Adipocyte (in vitro differentiated cells): ENCODE data around the gene ITPKB.

Source experiments
- DNase-seq: peaks from one replicate; pipeline ENCODE4 v3.0.0-alpha.2; 2015; ENCODE audit warnings: low read depth
- H3K27me3 ChIP-seq: replicated peaks from 2 replicates; pipeline ENCODE4 v1.7.0; 2013; ENCODE audit warnings: mild to moderate bottlenecking, low read length, moderate library complexity; ENCODE audit not compliant: control insufficient read depth, insufficient read depth
- H3K36me3 ChIP-seq: 2 replicates; pipeline ENCODE4 v1.7.0; 2013; ENCODE audit warnings: low read length, mild to moderate bottlenecking, moderate library complexity; ENCODE audit not compliant: control insufficient read depth, insufficient read depth, severe bottlenecking
- H3K4me1 ChIP-seq: 2 replicates; pipeline ENCODE4 v1.7.0; 2013; ENCODE audit warnings: mild to moderate bottlenecking, low read length, moderate library complexity; ENCODE audit not compliant: control insufficient read depth, insufficient read depth
- H3K4me3 ChIP-seq: 2 replicates; pipeline ENCODE4 v1.7.0; 2013; ENCODE audit warnings: mild to moderate bottlenecking, low read length, moderate library complexity
- H3K9ac ChIP-seq: 2 replicates; pipeline ENCODE4 v1.7.0; 2013; ENCODE audit warnings: mild to moderate bottlenecking, low read length, moderate library complexity
- H3K9me3 ChIP-seq: 2 replicates; pipeline ENCODE4 v1.7.0; 2013; ENCODE audit warnings: mild to moderate bottlenecking, low read length, moderate library complexity; ENCODE audit not compliant: control insufficient read depth

ITPKB gene

DNA sequence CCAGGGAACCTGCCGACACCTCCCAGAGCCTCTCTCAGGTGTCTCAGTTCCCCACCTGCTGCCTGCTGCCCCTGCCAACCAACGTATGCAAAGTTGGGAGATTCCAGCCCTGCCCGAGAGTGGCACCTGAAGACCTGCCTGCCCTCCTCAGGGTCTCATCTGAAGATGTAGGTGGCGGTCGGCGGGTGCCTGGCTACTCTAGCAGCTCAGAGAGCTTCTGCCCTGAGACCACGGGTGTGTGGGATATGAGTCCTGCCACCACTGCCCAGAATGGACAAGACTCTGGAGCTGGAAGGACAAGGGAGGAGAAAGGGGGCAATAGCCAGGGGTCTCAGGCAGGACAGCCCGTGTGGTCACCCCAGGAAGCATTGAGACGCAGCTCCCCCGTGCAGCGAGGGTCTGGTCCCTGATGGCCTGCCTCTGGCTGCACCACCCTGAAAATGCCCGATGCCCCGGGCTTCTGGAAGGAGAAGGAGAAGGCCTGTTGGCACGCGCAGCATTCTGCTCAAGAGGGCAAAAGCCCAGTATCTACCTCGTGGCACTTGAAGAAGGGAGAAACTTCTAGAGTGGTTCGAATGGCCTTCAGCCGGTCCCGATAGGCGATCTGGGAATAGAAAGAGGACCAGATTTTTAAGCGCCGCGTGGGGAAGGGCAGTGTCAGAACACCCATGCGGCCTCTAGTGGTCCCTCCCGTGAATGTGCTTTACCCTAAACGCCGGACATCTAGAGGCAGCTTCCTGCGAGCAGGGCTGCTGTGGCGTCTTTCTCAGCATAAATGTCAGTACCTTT lies 101.7 kb downstream of the ITPKB start:
- peaks cover 32% of the 10 kb centered on the region for H3K4me1 ChIP-seq
- no peaks in the 10 kb centered on the region for H3K9me3 ChIP-seq
- DNase-seq = peak; percentile 36
- peaks cover 2% of the 10 kb centered on the region for H3K36me3 ChIP-seq
- H3K4me3 ChIP-seq = no peak overlapping the region
- peak overlapping the region; percentile 54 for H3K9ac ChIP-seq
- no peaks in the 10 kb centered on the region for H3K27me3 ChIP-seq

DNA sequence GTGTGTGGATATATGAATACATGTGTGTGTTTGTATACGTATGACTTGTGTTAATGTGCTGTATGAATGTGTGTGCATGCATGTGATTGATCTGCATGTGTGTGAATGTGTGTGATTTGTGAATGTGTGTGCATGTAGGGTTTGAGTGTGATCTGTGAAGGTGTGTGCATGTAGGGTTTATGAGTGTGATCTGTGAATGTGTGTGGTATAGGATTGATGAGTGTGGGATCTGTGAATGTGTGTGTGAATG lies 102.3 kb downstream of the ITPKB start:
- Histone ChIP-seq H3K36me3 (peaks cover 2% of the 10 kb centered on the region), H3K4me3 (no peak overlapping the region), H3K4me1 (peaks cover 37% of the 10 kb centered on the region), H3K9me3 (no peaks in the 10 kb centered on the region), H3K27me3 (no peaks in the 10 kb centered on the region), H3K9ac (no peak overlapping the region)
- no peak for DNase-seq

DNA sequence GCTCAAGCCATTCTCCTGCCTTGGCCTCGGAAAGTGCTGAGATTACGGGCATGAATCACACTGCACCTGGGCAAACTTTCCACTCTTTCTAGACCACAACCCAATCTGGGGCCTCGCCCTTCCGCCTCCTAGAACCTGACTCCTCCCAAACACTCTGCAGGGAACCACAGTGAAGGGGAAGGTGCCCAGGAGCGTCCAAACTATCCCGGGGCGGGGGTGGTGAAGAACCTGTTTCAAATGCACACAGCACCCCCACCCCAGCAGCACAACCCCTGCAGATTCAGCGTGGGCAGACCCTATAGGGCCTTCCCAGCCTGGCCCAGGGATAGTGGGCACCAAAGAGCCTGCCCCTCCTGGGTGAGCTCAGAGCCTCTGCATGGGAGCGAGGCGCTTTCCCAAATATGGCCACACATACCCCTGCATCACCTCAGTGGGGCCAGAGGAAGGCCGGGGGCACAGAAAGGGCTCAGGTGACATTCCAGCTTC lies 103.6 kb downstream of the ITPKB start:
- no peak for DNase-seq
- no peak overlapping the region for H3K9ac ChIP-seq
- no peaks in the 10 kb centered on the region for H3K36me3 ChIP-seq
- H3K9me3 ChIP-seq = no peaks in the 10 kb centered on the region
- no peak overlapping the region for H3K4me3 ChIP-seq
- H3K27me3 ChIP-seq = no peaks in the 10 kb centered on the region
- H3K4me1 ChIP-seq = peaks cover 38% of the 10 kb centered on the region

DNA sequence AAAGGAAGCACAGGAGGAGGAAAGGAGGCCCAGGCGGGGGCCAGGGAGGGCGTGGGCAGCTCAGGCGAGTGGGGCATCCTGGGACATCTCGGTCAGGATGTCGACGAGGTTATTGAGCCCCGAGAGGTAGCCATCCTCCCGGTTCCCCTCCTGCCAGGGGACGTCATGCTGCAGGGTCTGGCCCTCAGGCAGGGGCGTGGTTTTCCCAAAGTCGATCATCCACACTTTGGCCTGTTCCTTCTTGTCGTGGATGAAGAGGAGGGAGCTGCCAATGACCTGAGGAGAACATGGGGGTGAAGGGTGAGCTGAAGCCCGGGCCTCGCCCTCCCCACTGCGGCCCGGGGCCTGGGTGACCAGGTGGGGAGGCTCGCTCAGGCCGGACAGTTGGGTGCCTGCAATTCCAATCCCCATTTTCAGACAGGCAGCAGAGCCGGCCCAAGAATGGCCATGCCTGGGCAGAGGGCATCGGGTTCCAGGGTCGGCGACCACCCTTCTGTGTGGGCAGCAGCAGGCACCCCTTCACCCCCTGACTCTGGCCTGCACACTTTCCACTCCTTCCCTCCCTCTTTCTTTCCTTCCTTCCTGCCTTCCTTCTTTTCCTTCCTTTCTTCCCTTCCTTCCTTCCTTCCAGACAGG lies 104.4 kb downstream of the ITPKB start:
- DNase-seq = no peak
- no peak overlapping the region for H3K9ac ChIP-seq
- no peak overlapping the region for H3K4me3 ChIP-seq
- no peaks in the 10 kb centered on the region for H3K9me3 ChIP-seq
- H3K4me1 ChIP-seq = peaks cover 38% of the 10 kb centered on the region
- H3K36me3 ChIP-seq = no peaks in the 10 kb centered on the region
- no peaks in the 10 kb centered on the region for H3K27me3 ChIP-seq

DNA sequence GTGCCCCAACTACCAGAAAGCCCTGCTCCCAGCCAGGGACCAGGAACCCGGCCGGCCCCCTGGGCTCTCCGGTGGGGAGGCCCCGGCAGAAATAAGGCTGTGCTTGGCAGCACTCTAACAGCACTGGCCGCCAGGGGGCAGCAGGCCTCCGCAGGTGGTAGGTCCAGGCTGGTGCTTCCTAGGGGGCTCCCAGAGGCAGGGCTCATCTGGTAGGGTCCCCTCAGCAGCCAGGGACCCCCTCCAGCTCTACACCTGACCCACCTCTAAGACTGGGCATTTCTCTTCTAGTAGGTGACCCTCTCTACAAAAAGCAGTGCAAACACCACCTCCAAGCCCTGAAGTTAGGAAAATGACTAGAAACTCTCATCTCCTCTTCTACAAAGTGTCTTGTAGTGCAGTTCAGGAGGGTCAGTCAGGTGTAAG lies 104.9 kb downstream of the ITPKB start:
- H3K36me3 ChIP-seq = no peaks in the 10 kb centered on the region
- no peak overlapping the region for H3K9ac ChIP-seq
- peak; percentile 86 for DNase-seq
- no peaks in the 10 kb centered on the region for H3K9me3 ChIP-seq
- H3K4me3 ChIP-seq = no peak overlapping the region
- H3K4me1 ChIP-seq = peaks cover 38% of the 10 kb centered on the region
- no peaks in the 10 kb centered on the region for H3K27me3 ChIP-seq

DNA sequence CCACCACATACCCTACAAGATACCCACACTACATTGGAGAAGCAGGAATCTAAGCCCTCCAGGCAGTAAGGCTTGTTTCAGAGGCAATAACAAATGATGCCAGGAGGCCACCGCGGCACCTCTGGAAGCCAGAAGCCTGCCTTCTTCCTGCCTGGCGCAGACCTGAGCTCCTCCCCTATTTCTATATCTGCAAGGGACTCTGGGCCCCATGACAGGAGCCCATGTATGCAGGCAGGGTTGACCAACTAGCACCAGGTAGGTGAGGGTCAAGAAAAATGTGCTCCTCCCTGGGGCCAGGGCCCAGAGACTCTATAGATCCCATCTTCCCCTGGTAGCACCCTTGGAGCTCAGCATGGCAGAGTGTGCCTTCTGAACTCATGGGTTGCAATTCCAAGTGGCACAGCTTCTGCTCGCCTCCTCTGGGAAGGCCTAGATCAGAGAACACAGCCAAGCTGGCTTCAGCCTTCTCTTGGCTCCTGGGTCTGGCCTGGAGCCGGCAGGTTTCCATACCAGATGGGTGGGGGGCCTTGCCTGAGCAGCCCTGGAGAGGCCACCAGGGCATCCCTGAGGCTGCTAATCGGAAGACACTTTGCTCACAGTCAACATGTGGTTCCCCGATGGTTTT lies 105.4 kb downstream of the ITPKB start:
- no peak for DNase-seq
- Histone ChIP-seq H3K27me3 (no peaks in the 10 kb centered on the region), H3K9me3 (no peaks in the 10 kb centered on the region), H3K4me1 (peaks cover 36% of the 10 kb centered on the region), H3K36me3 (no peaks in the 10 kb centered on the region), H3K9ac (no peak overlapping the region), H3K4me3 (no peak overlapping the region)

DNA sequence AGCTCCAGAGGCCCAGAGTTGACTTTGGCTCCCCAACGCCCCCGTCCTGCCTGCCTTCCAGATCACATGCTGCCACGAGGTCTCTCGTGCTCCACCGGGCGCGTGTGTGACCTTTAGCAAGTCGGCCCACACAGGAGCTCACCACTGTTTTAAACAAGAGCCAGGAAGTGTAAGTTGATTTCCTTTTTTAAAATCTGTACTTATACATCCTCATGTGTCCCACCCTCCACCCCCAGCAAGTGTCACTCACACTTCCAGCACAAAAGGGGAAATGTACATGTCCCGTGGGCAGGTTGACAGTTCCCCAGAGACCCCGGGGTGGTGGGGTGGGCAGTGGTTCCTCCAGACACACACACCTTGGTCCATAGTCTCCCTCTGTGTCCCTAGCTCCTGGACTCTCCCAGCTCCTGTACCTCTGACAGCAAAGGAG lies 106.1 kb downstream of the ITPKB start:
- Histone ChIP-seq H3K9ac (peak overlapping the region; percentile 26), H3K27me3 (no peaks in the 10 kb centered on the region), H3K9me3 (no peaks in the 10 kb centered on the region), H3K36me3 (no peaks in the 10 kb centered on the region), H3K4me3 (no peak overlapping the region), H3K4me1 (peaks cover 29% of the 10 kb centered on the region)
- no peak for DNase-seq

DNA sequence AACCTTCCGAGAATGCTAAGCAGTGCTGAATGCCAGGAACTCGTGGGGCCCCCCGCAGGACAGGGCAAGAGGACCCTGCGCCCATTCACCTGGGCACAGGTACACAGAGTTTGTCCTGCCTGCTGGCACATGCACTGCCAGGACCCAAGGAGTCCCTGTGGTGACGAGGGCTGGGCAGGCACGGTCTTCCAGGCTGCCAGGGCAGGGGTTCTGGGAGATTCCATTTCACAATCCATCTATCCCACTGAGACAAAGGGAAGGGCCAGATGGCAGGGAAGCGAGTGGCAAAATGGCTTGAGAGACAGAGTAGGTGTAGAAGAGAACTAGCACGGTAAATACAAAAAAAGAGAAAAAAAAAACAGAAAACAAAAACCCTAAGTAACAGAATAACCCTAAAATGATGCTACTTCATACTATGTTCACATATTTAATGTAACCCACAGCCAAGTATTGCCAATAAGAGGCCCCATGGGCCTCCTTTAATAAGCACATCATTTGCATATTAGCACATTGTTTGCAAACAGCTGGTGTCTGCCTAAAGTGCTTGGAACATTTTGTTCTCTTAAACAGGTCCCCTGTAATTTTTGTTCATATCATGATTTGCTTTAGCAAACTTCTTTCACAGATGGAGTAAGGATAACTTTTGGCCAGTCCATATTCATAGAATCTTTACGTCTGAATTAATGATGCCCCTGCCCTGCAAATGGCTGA lies 106.8 kb downstream of the ITPKB start:
- Histone ChIP-seq H3K9ac (no peak overlapping the region), H3K36me3 (no peaks in the 10 kb centered on the region), H3K27me3 (no peaks in the 10 kb centered on the region), H3K4me3 (no peak overlapping the region), H3K9me3 (no peaks in the 10 kb centered on the region), H3K4me1 (peaks cover 23% of the 10 kb centered on the region)
- DNase-seq = peak; percentile 5

DNA sequence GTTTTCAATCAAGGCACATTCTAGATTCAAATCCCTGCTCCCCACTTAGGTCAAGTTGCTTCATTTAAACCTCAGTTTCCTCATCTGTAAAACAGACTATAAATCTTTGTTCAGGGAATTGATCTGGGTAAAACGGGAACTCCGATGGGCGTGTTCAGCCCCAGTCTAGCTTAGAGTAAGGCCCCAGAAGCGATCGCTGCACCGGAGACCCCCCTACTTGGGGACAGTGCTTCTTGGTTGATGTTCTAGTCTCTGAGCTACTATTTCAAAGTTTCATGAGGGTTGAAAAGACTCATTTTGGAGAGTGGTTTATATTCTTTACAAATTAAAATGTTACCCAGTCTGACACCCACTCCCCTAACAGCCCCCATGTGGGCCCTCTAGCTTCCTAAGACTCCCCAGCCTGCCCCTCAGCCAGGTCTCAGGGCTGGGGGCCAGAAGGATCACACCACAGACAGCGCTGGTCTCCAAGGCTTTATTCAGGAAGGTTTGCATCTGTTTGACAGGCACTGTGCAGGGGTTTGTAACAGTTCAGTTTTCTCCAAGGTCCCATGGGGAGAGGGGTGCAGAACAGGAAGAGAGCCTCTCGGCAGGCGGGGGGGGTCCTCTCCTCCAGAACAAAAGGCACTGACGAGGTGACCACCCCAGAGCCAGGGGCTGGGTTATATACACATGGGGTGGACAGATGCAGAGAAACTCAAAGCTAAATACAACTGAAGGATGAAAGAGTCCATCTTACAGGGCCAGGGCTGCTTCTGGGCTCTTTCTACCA lies 107.7 kb downstream of the ITPKB start:
- Histone ChIP-seq H3K4me1 (peaks cover 27% of the 10 kb centered on the region), H3K9ac (no peak overlapping the region), H3K4me3 (no peak overlapping the region), H3K36me3 (no peaks in the 10 kb centered on the region), H3K27me3 (no peaks in the 10 kb centered on the region), H3K9me3 (no peaks in the 10 kb centered on the region)
- no peak for DNase-seq

DNA sequence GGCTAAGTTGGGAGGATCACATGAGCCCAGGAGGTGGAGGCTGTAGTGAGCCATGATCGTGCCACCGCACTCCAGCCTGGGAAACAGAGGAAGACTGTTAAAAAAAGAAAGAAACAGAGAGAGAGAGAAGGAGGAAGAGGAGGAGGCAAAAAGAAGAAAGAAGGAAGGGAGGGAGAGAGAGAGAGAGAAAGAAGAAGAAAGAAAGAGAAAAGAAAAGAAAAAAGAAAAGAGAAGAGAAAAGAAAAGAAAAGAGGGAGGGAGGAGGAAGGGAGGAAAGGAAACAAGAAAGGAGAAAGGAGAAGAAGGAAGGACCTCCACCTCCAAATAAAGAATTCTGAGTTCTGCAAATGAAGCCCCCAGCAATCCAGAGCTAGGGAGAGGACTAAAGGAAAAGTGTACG lies 108.5 kb downstream of the ITPKB start:
- Histone ChIP-seq H3K4me3 (no peak overlapping the region), H3K9me3 (no peaks in the 10 kb centered on the region), H3K9ac (no peak overlapping the region), H3K36me3 (no peaks in the 10 kb centered on the region), H3K4me1 (peaks cover 30% of the 10 kb centered on the region), H3K27me3 (no peaks in the 10 kb centered on the region)
- no peak for DNase-seq
